Measurements from ENCODE around the gene TCERG1L. TPM values are rescaled to one million over a fixed set of nuclear protein-coding genes. Genes with fewer than 3 reads are reported as not detected.

TCERG1L gene
- total and polyA plus RNA-seq, 11 donors: 0.11 to 0.25 TPM; not detected in 9

GRCh38 chr10:131132681-131133080 lies 178.8 kb downstream of the TCERG1L start:
- TF ChIP-seq CTCF (IDR thresholded peaks at IDR 0.05) (no peak), POLR2A (IDR thresholded peaks at IDR 0.05) (no peak)
- 53 to 80% (median 69%) methylated on average over 7 to 8 of the region's 8 CpGs for WGBS, 4 donors
- peaks cover 0 to 13% (median 0%) of the 10 kb centered on the region in 9 donors for H3K27me3 ChIP-seq

GRCh38 chr10:131131726-131132591 lies 179.6 kb downstream of the TCERG1L start:
- intact Hi-C loops (cut with DNase I): no loop called here
- Histone ChIP-seq H3K9me3 (no peaks in the 10 kb centered on the region), H3K4me1 (peaks cover 0 to 20% (median 13%) of the 10 kb centered on the region in 12 donors), H3K27ac (no peak overlapping the region), H3K27me3 (peaks cover 0 to 12% (median 0%) of the 10 kb centered on the region in 9 donors), H3K4me3 (peak overlapping the region in 2 of 12 donors; percentile 18 to 29), H3K36me3 (no peaks in the 10 kb centered on the region)
- TF ChIP-seq CTCF (IDR thresholded peaks at IDR 0.05) (no peak), POLR2A (IDR thresholded peaks at IDR 0.05) (no peak)
- 40 to 47% (median 44%) methylated on average over 25 of the region's 25 CpGs for WGBS, 4 donors
- ATAC-seq (peak in 2 of 4 donors; percentile 59 to 81), DNase-seq (peak in 2 of 5 donors; percentile 54 to 59)

More at GRCh38 chr10:131132681-131133080, 178.8 kb downstream of the TCERG1L start:
- ATAC-seq: peak in 1 of 4 donors; percentile 3
- no peak for DNase-seq
- Histone ChIP-seq H3K36me3 (no peaks in the 10 kb centered on the region), H3K27ac (no peak overlapping the region), H3K4me1 (peaks cover 0 to 20% (median 13%) of the 10 kb centered on the region in 12 donors), H3K9me3 (no peaks in the 10 kb centered on the region), H3K4me3 (no peak overlapping the region)
- intact Hi-C loops (cut with DNase I): no loop called here

GRCh38 chr10:131130025-131130424 lies 181.5 kb downstream of the TCERG1L start:
- intact Hi-C loops (cut with DNase I): no loop called here
- DNase-seq (no peak), ATAC-seq (no peak)
- Histone ChIP-seq H3K27ac (no peak overlapping the region), H3K4me3 (no peak overlapping the region), H3K4me1 (peaks cover 0 to 20% (median 13%) of the 10 kb centered on the region in 12 donors), H3K9me3 (no peaks in the 10 kb centered on the region), H3K36me3 (no peaks in the 10 kb centered on the region), H3K27me3 (peaks cover 0 to 25% (median 5%) of the 10 kb centered on the region in 9 donors)
- 69 to 76% (median 72%) methylated on average over 7 of the region's 7 CpGs for WGBS, 4 donors
- TF ChIP-seq POLR2A (IDR thresholded peaks at IDR 0.05) (no peak), CTCF (IDR thresholded peaks at IDR 0.05) (no peak)

GRCh38 chr10:131129544-131129943 lies 182.0 kb downstream of the TCERG1L start:
- Histone ChIP-seq H3K4me3 (no peak overlapping the region), H3K27ac (no peak overlapping the region), H3K27me3 (peaks cover 0 to 26% (median 5%) of the 10 kb centered on the region in 9 donors), H3K4me1 (peaks cover 0 to 20% (median 13%) of the 10 kb centered on the region in 12 donors), H3K36me3 (no peaks in the 10 kb centered on the region), H3K9me3 (no peaks in the 10 kb centered on the region)
- no peak for DNase-seq
- WGBS, 4 donors: 64 to 87% (median 79%) methylated on average over 6 of the region's 6 CpGs
- no peak for ATAC-seq
- TF ChIP-seq POLR2A (IDR thresholded peaks at IDR 0.05) (no peak), CTCF (IDR thresholded peaks at IDR 0.05) (no peak)
- intact Hi-C loops (cut with DNase I): no loop called here
